GM13977 (cell line): Measurements from ENCODE around the gene KIF26B.

Source experiments
- DNase-seq: peaks from one replicate; pipeline ENCODE4 v3.0.0; 2012; ENCODE audit warnings: low spot score
- in situ Hi-C: fragments of 300-500 bp; cut with MboI; formaldehyde crosslinking; loops from one replicate; pipeline ENCODE4 v1.12.0; 2022; ENCODE audit warnings: low sequenced_read_pairs, low pct_unique_long_range_greater_than_20kb, mixed read lengths, inconsistent platforms; ENCODE audit not compliant: unreplicated experiment
- TF ChIP-seq, protein P1 (sequence below): IDR thresholded peaks from 2 replicates; pipeline ENCODE4 v1.5.1; 2012; ENCODE audit warnings: mild to moderate bottlenecking, control low read depth; ENCODE audit not compliant: insufficient read depth; ENCODE audit errors: extremely low read depth, missing control alignments

KIF26B gene

DNA sequence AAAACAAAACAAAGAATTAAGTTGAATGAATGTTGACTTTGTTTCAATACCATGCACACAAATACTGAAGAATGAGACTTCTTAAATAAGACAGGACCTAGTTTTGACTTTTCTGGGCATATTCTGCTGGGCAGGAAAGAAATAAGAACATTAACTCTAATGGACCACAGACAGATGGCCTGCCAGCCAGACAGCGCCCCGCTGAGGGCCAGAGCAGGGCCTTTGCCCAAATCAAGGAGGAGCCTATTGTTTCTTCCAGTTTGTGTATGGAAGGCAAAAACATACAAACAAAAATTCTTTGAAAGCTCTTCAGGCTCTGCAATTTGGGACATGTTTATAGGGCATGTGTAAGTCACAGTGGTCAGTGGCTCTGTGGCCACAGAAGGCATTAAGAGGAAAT is 44.4 kb upstream of the KIF26B start:
- DNase-seq: no peak
- TF ChIP-seq, protein P1, sequence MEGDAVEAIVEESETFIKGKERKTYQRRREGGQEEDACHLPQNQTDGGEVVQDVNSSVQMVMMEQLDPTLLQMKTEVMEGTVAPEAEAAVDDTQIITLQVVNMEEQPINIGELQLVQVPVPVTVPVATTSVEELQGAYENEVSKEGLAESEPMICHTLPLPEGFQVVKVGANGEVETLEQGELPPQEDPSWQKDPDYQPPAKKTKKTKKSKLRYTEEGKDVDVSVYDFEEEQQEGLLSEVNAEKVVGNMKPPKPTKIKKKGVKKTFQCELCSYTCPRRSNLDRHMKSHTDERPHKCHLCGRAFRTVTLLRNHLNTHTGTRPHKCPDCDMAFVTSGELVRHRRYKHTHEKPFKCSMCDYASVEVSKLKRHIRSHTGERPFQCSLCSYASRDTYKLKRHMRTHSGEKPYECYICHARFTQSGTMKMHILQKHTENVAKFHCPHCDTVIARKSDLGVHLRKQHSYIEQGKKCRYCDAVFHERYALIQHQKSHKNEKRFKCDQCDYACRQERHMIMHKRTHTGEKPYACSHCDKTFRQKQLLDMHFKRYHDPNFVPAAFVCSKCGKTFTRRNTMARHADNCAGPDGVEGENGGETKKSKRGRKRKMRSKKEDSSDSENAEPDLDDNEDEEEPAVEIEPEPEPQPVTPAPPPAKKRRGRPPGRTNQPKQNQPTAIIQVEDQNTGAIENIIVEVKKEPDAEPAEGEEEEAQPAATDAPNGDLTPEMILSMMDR: no peak
- in situ Hi-C loops: no loop called here

DNA sequence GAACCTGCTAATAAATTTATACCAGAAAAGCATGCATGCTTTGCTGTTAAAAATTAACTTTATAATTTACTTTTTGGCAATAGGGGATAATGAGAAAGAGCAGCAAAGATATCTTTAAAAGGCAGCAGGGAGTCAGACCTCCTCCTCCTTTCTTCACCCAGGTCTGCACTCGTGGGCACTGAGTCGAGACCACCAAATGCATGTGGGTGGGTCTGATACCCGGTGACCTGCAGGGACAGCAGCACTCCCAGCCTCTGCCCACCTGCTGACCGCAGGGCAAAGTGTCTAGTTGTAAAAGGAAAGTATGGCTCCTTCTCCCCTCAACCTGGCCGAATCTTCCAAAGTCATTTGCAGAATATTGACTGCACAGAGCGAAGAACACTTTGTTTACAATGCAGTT is 43.7 kb upstream of the KIF26B start:
- in situ Hi-C loops: no loop called here
- no peak for DNase-seq
- TF ChIP-seq, protein P1: no peak

DNA sequence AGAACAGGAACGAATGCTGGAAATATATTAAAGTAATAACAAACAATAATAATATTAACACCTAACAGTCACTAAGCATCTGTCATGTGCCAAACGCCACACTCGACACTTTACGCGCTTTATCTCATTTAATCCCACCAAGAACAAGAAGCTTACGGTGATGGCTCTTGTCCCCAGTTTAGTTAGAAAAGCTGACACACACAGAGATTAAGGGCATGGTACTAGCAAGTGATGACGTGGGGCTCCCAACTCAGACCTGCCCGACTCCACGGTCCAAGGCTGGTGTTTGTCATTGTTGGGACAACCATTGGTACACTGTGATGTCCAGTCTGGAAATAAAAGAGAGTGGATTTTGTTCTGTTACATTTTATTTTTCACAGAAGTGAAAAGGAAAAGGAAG is 41.1 kb upstream of the KIF26B start:
- in situ Hi-C loops: no loop called here
- TF ChIP-seq, protein P1: no peak
- no peak for DNase-seq

DNA sequence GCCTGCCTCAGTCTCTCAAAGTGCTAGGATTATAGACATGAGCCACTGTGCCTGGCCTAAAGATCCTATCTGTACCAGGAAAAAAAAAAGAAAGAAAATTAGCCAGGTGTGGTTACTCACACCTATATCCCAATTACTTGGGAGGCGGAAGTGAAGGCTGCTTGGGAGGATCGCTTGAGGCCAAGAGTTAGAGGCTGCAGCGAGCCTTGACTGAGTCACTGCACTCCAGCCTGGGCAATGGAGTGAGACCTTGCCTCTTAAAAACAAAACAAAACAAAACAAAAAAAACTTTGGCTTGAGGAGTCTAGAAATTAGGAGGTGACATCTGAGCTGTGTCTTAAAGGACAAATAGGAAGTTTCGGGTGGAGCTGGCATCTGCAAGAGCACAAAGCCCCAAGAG is 38.7 kb upstream of the KIF26B start:
- no peak for DNase-seq
- TF ChIP-seq, protein P1: no peak
- in situ Hi-C loops: no loop called here

DNA sequence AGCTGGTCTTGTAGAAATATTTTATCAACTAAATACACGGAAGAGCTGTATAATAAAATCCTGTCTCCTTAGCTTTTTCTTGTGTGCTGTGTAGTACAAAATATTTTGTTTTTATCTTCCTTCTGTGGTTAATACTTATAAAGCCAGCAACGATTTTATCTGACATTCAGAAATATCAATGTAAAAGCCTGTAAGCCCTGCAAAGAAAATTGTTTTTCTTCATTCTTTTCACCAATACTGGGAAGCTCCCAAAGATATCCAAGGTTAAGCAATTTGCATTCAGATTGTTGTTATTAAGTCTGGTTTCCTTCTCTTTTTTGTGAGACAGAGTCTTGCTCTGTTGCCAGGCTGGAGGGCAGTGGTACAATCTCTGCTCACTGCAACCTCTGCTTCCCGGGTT is 38.0 kb upstream of the KIF26B start:
- in situ Hi-C loops: no loop called here
- no peak for DNase-seq
- TF ChIP-seq, protein P1: no peak

DNA sequence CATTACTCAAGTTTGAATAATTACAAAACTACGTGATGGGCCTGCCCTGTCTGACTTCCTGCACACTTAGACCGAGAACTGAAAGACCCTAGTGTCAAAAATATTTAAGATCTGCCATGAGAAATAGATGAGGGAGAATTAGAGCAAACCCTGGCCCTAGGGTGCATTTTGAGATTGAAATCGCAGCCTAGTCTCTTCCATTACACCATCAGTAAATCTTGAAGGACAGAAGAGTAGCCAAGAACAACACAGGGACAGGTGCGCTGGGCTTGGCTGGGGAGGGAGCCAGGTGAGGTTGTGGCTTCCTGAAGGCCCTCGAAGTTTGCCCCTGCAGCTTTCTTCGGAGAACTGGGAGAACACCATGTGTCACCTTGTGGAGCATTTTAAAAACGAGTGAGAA is 36.7 kb upstream of the KIF26B start:
- in situ Hi-C loops: no loop called here
- no peak for DNase-seq
- TF ChIP-seq, protein P1: no peak

DNA sequence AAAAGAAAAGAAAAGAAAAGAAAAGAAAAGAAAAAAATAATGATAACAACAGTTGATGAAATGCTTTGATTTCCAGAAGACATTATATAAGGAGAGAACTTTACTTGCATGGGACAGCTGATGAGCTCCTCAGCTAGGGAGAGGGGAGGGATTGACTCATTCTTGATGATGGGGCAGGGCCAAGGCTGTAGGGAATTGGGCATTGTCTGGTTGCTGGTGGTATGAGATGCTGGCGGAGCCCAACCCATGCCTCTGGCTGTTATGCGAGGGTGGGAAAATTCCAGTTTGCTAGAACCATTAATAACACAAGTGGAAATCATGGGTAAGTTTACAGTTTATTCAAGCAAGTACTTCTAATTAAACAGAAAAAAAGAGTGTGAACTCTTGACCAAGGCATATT is 36.0 kb upstream of the KIF26B start:
- DNase-seq: no peak
- in situ Hi-C loops: no loop called here
- TF ChIP-seq, protein P1: no peak
